Body of pancreas (tissue), 4 donors: ENCODE data around the gene ENOPH1. TPM values are rescaled to one million over a fixed set of nuclear protein-coding genes. Genes with fewer than 3 reads are reported as not detected.

ENCODE experiments used
- ATAC-seq: fragments of 150-250 bp; one replicate; pipeline ENCODE4 v1.9.1; 2016
- DNase-seq, 4 donors: peaks; one replicate each; pipeline ENCODE4 v3.0.0-alpha.2; 2019
- H3K27ac ChIP-seq, 4 donors: fragments of 200-600 bp; sonication (generic); 1 replicate in 3 of 4; 2 replicates in 1 of 4; pipeline versions ENCODE4 v1.5.1 to v1.6.1; 2016 to 2019; ENCODE audit warnings: mild to moderate bottlenecking in 1 of 4, mixed read lengths in 1 of 4, moderate library complexity in 1 of 4
- H3K27me3 ChIP-seq, 2 donors: fragments of 200-600 bp; sonication (generic); one replicate each; pipeline ENCODE4 v1.6.0; 2016; ENCODE audit warnings: mild to moderate bottlenecking in 1 of 2
- H3K36me3 ChIP-seq, 2 donors: fragments of 200-600 bp; sonication (generic); replicated peaks in 1 of 2; 2 replicates each; pipeline ENCODE4 v1.5.1; 2016; ENCODE audit warnings: low read depth in 2 of 2; ENCODE audit not compliant: insufficient read depth in 1 of 2
- H3K4me1 ChIP-seq: fragments of 200-600 bp; sonication (generic); one replicate; pipeline ENCODE4 v1.6.0; 2016
- H3K4me3 ChIP-seq, 2 donors: fragments of 200-600 bp; sonication (generic); 1 replicate in 1 of 2; 2 replicates in 1 of 2; pipeline ENCODE4 v1.5.1; 2016 to 2019
- H3K9me3 ChIP-seq, 3 donors: fragments of 200-600 bp; sonication (generic); 1 replicate in 2 of 3; 2 replicates in 1 of 3; pipeline ENCODE4 v1.5.1; 2016
- POLR2A ChIP-seq, 3 donors: fragments of 450-650 bp; IDR thresholded peaks; one replicate each; pipeline ENCODE4 v1.6.1; 2016; ENCODE audit warnings: antibody characterized with exemption in 3 of 3, mild to moderate bottlenecking in 2 of 3
- WGBS, 2 donors: methylation state at CpG; one replicate each; pipeline ENCODE4 v1.1.5; 2017; 5-methylcytosine and 5-hydroxymethylcytosine counted together
- intact Hi-C: fragments of 100-400 bp; cut with DNase I; formaldehyde crosslinking; loops from one replicate; pipeline ENCODE4 v1.15.1; 2023
- total RNA-seq, 2 donors: library from RNA; depleted of rRNA; stranded (reverse); fragments of >200 nt; gene quantifications; one replicate each; pipeline ENCODE4 v1.1.0, GENCODE V29; 2016
- TF ChIP-seq, protein P1 (sequence below), 7 experiments: fragments of 450-650 bp in 4 of 7; fragments of 200-600 bp in 3 of 7; sonication (generic) in 3 of 7; IDR thresholded peaks; one replicate each; pipeline ENCODE4 v1.5.1; 2016 to 2019; ENCODE audit warnings: antibody characterized with exemption in 7 of 7

Gene ENOPH1
- total RNA-seq, 2 donors from 2014 or later, result 6.3 to 17.4 TPM

DNA sequence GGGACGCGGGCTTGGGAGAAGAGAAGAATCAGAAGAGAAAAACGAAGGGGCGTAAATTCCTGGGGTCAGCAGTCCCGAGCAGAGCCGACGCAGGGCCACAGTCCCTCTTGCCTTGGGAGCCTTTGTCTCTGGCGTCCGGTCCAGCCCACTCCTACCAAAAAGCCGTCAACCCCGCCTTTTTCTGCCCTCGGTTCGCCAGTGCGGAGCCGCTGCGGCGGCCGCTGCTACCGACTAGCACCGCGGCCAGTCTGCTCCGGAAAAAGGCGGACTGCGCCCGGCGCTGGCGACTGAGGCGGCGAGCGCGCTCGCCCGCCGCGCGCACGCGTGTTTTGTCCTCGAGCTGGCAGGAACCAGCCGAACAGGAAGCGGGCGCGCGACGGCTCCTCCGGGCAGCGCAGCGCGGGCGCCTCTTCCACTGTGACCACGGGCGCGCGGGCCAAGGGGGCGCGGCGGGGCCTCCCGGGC, 630 bp upstream of the ENOPH1 start:
- Histone ChIP-seq H3K36me3 (peaks cover 8 to 10% of the 10 kb centered on the region in 2 donors), H3K4me1 (peaks cover 45% of the 10 kb centered on the region), H3K27ac (peak overlapping the region; percentile 88 to 99 (median 97)), H3K4me3 (peak overlapping the region; percentile 52 to 87), H3K9me3 (no peaks in the 10 kb centered on the region), H3K27me3 (no peaks in the 10 kb centered on the region)
- no peak for TF ChIP-seq POLR2A (IDR thresholded peaks at IDR 0.05)
- TF ChIP-seq, protein P1, sequence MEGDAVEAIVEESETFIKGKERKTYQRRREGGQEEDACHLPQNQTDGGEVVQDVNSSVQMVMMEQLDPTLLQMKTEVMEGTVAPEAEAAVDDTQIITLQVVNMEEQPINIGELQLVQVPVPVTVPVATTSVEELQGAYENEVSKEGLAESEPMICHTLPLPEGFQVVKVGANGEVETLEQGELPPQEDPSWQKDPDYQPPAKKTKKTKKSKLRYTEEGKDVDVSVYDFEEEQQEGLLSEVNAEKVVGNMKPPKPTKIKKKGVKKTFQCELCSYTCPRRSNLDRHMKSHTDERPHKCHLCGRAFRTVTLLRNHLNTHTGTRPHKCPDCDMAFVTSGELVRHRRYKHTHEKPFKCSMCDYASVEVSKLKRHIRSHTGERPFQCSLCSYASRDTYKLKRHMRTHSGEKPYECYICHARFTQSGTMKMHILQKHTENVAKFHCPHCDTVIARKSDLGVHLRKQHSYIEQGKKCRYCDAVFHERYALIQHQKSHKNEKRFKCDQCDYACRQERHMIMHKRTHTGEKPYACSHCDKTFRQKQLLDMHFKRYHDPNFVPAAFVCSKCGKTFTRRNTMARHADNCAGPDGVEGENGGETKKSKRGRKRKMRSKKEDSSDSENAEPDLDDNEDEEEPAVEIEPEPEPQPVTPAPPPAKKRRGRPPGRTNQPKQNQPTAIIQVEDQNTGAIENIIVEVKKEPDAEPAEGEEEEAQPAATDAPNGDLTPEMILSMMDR (IDR thresholded peaks at IDR 0.05), result peak in 1 of 7 experiments; percentile 5
- intact Hi-C loops, result loop anchor here (5.0 kb wide), 1 partner anchor 47 kb away; no protein-coding TSS in a partner anchor
- 0 to 1% methylated on average over 11 to 55 of the region's 58 CpGs for WGBS, 2 donors
- ATAC-seq, result no peak
- no peak for DNase-seq

DNA sequence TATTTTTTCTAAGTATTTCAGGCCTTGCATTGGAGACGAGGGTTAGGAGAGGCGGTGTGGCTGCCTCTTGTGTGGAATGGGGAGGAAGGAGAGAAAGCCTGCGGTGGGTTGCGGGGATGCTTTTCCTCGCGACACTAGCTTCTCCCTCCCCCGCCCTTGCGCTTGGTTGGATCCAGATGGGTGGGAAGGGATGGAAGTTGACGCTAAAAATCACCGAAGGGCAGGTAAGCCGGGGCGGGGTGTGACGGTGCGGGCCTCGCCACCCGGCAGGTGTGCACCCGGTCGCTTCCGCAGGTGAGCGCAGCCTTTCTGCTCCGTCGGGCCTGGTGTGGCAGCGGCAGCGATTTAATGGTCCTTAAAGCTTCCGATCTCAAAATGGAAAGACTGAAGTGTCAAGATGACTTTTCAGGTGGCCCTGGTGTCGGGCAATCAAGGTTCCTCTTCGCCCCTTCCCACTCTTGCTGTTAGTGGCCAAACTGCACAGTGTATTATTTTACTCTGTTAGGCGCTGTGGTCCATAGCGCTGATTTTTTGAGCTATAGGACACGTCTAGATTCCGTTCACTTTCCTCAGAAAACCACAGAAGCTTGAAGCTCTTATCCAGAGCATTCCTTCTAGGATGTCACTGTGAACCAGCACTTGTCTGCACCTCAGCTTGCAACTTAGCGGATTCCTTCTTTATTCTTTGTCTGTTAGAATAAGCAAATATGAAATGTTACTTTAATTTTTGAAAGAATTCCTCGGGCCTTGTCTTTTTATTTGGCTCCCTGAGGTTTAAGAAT, 765 bp downstream of the ENOPH1 start:
- Histone ChIP-seq H3K27ac (peak overlapping the region; percentile 88 to 99 (median 97)), H3K36me3 (peaks cover 0 to 4% of the 10 kb centered on the region in 2 donors), H3K4me3 (peak overlapping the region; percentile 52 to 61), H3K27me3 (no peaks in the 10 kb centered on the region), H3K4me1 (peaks cover 39% of the 10 kb centered on the region), H3K9me3 (no peaks in the 10 kb centered on the region)
- TF ChIP-seq, protein P1 (IDR thresholded peaks at IDR 0.05), result no peak
- TF ChIP-seq POLR2A (IDR thresholded peaks at IDR 0.05), result no peak
- intact Hi-C loops, result no loop called here
- WGBS, 2 donors, result 3 to 5% methylated on average over 30 to 33 of the region's 33 CpGs
- ATAC-seq, result peak; percentile 12
- peak; percentile 51 to 65 (median 56) for DNase-seq

DNA sequence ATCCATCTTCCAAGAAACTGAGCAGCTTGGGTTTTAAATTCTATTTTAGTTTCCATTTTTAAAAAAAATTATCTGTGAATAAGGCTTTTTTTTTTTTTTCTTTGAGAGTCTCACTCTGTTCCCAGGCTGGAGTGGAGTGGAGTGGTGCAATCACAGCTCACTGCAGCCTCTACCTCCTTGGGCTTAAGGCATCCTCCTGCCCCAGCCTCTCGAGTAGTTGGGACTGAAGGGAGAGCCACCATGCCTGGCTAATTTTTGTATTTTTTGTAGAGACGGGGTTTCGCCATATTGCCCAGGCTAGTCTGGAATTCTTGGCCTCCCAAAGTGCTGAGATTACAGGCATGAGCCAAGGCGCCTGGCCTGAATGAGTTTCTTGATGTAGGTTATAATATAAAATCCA, 1.4 kb downstream of the ENOPH1 start:
- H3K4me1 ChIP-seq, result peaks cover 32% of the 10 kb centered on the region
- ATAC-seq (no peak), DNase-seq (no peak)
- H3K27me3 ChIP-seq, result no peaks in the 10 kb centered on the region
- no peak for TF ChIP-seq POLR2A (IDR thresholded peaks at IDR 0.05)
- TF ChIP-seq, protein P1 (IDR thresholded peaks at IDR 0.05), result no peak
- H3K4me3 ChIP-seq, result no peak overlapping the region
- H3K36me3 ChIP-seq, result no peaks in the 10 kb centered on the region
- no peaks in the 10 kb centered on the region for H3K9me3 ChIP-seq
- 97% methylated on average over 4 of the region's 4 CpGs for WGBS, 2 donors
- intact Hi-C loops, result no loop called here
- H3K27ac ChIP-seq, result no peak overlapping the region

DNA sequence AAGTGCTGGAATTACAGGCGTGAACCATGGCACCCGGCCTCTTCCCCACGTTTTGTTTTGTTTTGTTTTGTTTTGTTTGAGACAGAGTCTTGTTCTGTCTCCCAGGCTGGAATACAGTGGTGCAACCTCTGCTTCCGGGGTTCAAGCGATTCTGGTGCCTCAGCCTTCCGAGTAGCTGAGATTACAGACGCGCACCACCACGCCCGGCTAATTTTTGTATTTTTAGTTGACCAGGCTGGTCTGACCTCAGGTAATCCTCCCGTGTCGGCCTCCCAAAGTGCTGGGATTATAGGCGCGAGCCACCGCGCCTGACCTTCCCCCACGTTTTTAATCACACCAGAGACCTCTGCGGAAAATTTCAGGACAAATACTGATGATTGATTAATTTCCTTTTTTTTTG, 2.2 kb downstream of the ENOPH1 start:
- intact Hi-C loops, result no loop called here
- Histone ChIP-seq H3K9me3 (no peaks in the 10 kb centered on the region), H3K36me3 (no peaks in the 10 kb centered on the region), H3K4me3 (no peak overlapping the region), H3K27me3 (no peaks in the 10 kb centered on the region), H3K27ac (no peak overlapping the region), H3K4me1 (peaks cover 25% of the 10 kb centered on the region)
- TF ChIP-seq, protein P1 (IDR thresholded peaks at IDR 0.05), result no peak
- TF ChIP-seq POLR2A (IDR thresholded peaks at IDR 0.05), result no peak
- ATAC-seq (no peak), DNase-seq (no peak)
- 87 to 88% methylated on average over 18 of the region's 18 CpGs for WGBS, 2 donors
